ENCODE data around the gene TMC1.

- TF ChIP-seq, protein P1, sequence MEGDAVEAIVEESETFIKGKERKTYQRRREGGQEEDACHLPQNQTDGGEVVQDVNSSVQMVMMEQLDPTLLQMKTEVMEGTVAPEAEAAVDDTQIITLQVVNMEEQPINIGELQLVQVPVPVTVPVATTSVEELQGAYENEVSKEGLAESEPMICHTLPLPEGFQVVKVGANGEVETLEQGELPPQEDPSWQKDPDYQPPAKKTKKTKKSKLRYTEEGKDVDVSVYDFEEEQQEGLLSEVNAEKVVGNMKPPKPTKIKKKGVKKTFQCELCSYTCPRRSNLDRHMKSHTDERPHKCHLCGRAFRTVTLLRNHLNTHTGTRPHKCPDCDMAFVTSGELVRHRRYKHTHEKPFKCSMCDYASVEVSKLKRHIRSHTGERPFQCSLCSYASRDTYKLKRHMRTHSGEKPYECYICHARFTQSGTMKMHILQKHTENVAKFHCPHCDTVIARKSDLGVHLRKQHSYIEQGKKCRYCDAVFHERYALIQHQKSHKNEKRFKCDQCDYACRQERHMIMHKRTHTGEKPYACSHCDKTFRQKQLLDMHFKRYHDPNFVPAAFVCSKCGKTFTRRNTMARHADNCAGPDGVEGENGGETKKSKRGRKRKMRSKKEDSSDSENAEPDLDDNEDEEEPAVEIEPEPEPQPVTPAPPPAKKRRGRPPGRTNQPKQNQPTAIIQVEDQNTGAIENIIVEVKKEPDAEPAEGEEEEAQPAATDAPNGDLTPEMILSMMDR (conservative IDR thresholded peaks at IDR 0.05) = no peak
- TF ChIP-seq EZH2 (IDR thresholded peaks at IDR 0.05; ENCODE audit: low read depth) = no peak
Measured at GRCh38 chr9:72814083-72814597, 292.7 kb downstream of the TMC1 start.

All from PC-9 (cell line).